Panc1 (cell line): ENCODE results near the gene SH2D2A. TPM values are rescaled to one million over a fixed set of nuclear protein-coding genes. Genes with fewer than 3 reads are reported as not detected.

Source experiments
- ATAC-seq: fragments of 200-7000 bp; cut with Tn5 transposase; 2 replicates; pipeline ENCODE4 v1.9.1; 2020; ENCODE audit warnings: mild to moderate bottlenecking, moderate library complexity
- BruUV-seq: library from RNA; stranded (reverse); fragments of 400-500 nt; replicated peaks from 2 replicates; lab custom pipeline; 2021; lab: Mats Ljungman, UMichigan
- CTCF ChIA-PET: fragments of 300-600 bp; sonication (Branson Sonifier 250); formaldehyde crosslinking; loops from one replicate; lab custom pipeline; 2022; ENCODE audit warnings: antibody characterized with exemption; lab: Charles Lee
- POLR2A ChIA-PET: fragments of 300-600 bp; sonication (Branson Sonifier 250); formaldehyde crosslinking; loops from one replicate; lab custom pipeline; 2022; ENCODE audit warnings: antibody characterized with exemption; lab: Charles Lee
- DNase-seq: peaks from one replicate; pipeline ENCODE4 v3.0.0-alpha.2; 2010; ENCODE audit warnings: low read depth, low spot score
- H3K27ac ChIP-seq: 2 replicates; pipeline ENCODE4 v1.5.1; 2011; ENCODE audit warnings: mild to moderate bottlenecking, low read length, inconsistent platforms
- H3K27me3 ChIP-seq: fragments of 200-500 bp; sonication (Bioruptor generic); 2 replicates; pipeline ENCODE4 v1.6.0; 2014; ENCODE audit warnings: low read length, inconsistent platforms; ENCODE audit not compliant: control insufficient read depth, insufficient read depth
- H3K36me3 ChIP-seq: fragments of 200-500 bp; sonication (Bioruptor generic); 2 replicates; pipeline ENCODE4 v1.5.1; 2014; ENCODE audit warnings: inconsistent platforms, mild to moderate bottlenecking, low read length, moderate library complexity; ENCODE audit not compliant: control insufficient read depth, insufficient read depth
- H3K4me1 ChIP-seq: 2 replicates; pipeline ENCODE4 v1.5.1; 2011; ENCODE audit warnings: inconsistent platforms, mild to moderate bottlenecking, low read length, moderate library complexity; ENCODE audit not compliant: control insufficient read depth, insufficient read depth
- H3K4me3 ChIP-seq, 2 experiments: 2 replicates each; pipeline ENCODE4 v1.5.1; 2011 to 2012; ENCODE audit warnings: low read depth in 2 of 2, low read length in 2 of 2, mild to moderate bottlenecking in 2 of 2, inconsistent platforms in 1 of 2, moderate library complexity in 1 of 2
- H3K9me3 ChIP-seq: fragments of 200-500 bp; sonication (Bioruptor generic); 2 replicates; pipeline ENCODE4 v1.5.1; 2014; ENCODE audit warnings: low read depth, mild to moderate bottlenecking, inconsistent platforms, low read length, moderate library complexity; ENCODE audit not compliant: control insufficient read depth, insufficient read depth
- CTCF ChIP-seq: fragments of 450-650 bp; IDR thresholded peaks from 2 replicates; pipeline ENCODE4 v1.5.1; 2017; ENCODE audit warnings: mild to moderate bottlenecking
- POLR2AphosphoS5 ChIP-seq: IDR thresholded peaks from 2 replicates; pipeline ENCODE4 v1.6.1; 2012; ENCODE audit warnings: mild to moderate bottlenecking, low read depth, low read length, moderate library complexity
- REST ChIP-seq, 2 experiments: IDR thresholded peaks; 2 replicates each; pipeline ENCODE4 v1.6.1; 2011 to 2012; ENCODE audit warnings: low read depth in 2 of 2, control low read depth in 1 of 2, low read length in 1 of 2, mild to moderate bottlenecking in 1 of 2, moderate library complexity in 1 of 2; ENCODE audit not compliant: insufficient read depth in 1 of 2
- SIN3A ChIP-seq: IDR thresholded peaks from 2 replicates; pipeline ENCODE4 v1.6.1; 2012; ENCODE audit warnings: low read depth, mild to moderate bottlenecking, low read length, moderate library complexity, borderline replicate concordance; ENCODE audit not compliant: insufficient read depth
- TCF7L2 ChIP-seq: IDR thresholded peaks from 2 replicates; pipeline ENCODE4 v1.6.1; 2011; ENCODE audit warnings: mild to moderate bottlenecking, low read depth, low read length, inconsistent platforms
- in situ Hi-C: cut with HindIII; loops from 2 replicates; pipeline ENCODE4 v1.10.0; 2016; ENCODE audit warnings: low sequenced_read_pairs, low pct_unique_long_range_greater_than_20kb
- intact Hi-C: fragments of 100-400 bp; cut with micrococcal nuclease; formaldehyde crosslinking; loops from one replicate; pipeline ENCODE4 v1.10.0; 2022; ENCODE audit not compliant: unreplicated experiment
- total RNA-seq: library from RNA; stranded (reverse); gene quantifications from one replicate; pipeline ENCODE4 v1.2.1, GENCODE V29; 2021; ENCODE audit not compliant: unreplicated experiment

SH2D2A gene
- total RNA-seq, 1 experiment from 2014 or later, result 0.69 TPM

- peaks cover 4% of the 10 kb centered on the region for H3K36me3 ChIP-seq
- CTCF ChIA-PET, result interaction anchor here (1.5 kb wide), 1 partner anchor 47 kb away, joined by 3 read pairs; no protein-coding TSS in a partner anchor
- peaks cover 28% of the 10 kb centered on the region for H3K4me1 ChIP-seq
- no peak for ATAC-seq
- TF ChIP-seq SIN3A (no peak), REST (IDR thresholded peaks at IDR 0.05; ENCODE audit: insufficient read depth in 1 of 2, low read depth in 2 of 2, low read length in 1 of 2) (no peak), CTCF (no peak)
- intact Hi-C loops, result no loop called here
- no peak overlapping the region for H3K27ac ChIP-seq
- no peaks in the 10 kb centered on the region for H3K9me3 ChIP-seq
- in situ Hi-C loops, result no loop called here
- no peaks in the 10 kb centered on the region for H3K27me3 ChIP-seq
- no TSS peak for BruUV-seq
- no peak for DNase-seq
- H3K4me3 ChIP-seq, result no peak overlapping the region
- POLR2A ChIA-PET, result no interaction called here
Observed at GRCh38 chr1:156773607-156774006, 43.0 kb downstream of the SH2D2A start.

GRCh38 chr1:156772728-156773497 lies 43.7 kb downstream of the SH2D2A start:
- intact Hi-C loops (no loop called here), in situ Hi-C loops (no loop called here)
- no peak for ATAC-seq
- Histone ChIP-seq H3K4me3 (no peak overlapping the region), H3K27ac (no peak overlapping the region), H3K36me3 (peaks cover 10% of the 10 kb centered on the region), H3K4me1 (peaks cover 28% of the 10 kb centered on the region), H3K9me3 (no peaks in the 10 kb centered on the region), H3K27me3 (no peaks in the 10 kb centered on the region)
- BruUV-seq, result no TSS peak
- CTCF ChIA-PET, result interaction anchor here (1.5 kb wide), 1 partner anchor 46 kb away, joined by 3 read pairs; no protein-coding TSS in a partner anchor
- TF ChIP-seq CTCF (no peak), POLR2AphosphoS5 (no peak), REST (IDR thresholded peaks at IDR 0.05; ENCODE audit: insufficient read depth in 1 of 2, low read depth in 2 of 2, low read length in 1 of 2) (no peak), SIN3A (no peak), TCF7L2 (no peak)
- no peak for DNase-seq
- POLR2A ChIA-PET, result no interaction called here
